NCI-H774 (cell line): ENCODE data around the gene AFAP1.

Source experiments
- DNase-seq: peaks from one replicate; lab custom pipeline; 2025; lab: John Stamatoyannopoulos, UW

AFAP1 gene

GRCh38 chr4:7863911-7864681, 75.6 kb downstream of the AFAP1 start:
- DNase-seq = no peak

DNA sequence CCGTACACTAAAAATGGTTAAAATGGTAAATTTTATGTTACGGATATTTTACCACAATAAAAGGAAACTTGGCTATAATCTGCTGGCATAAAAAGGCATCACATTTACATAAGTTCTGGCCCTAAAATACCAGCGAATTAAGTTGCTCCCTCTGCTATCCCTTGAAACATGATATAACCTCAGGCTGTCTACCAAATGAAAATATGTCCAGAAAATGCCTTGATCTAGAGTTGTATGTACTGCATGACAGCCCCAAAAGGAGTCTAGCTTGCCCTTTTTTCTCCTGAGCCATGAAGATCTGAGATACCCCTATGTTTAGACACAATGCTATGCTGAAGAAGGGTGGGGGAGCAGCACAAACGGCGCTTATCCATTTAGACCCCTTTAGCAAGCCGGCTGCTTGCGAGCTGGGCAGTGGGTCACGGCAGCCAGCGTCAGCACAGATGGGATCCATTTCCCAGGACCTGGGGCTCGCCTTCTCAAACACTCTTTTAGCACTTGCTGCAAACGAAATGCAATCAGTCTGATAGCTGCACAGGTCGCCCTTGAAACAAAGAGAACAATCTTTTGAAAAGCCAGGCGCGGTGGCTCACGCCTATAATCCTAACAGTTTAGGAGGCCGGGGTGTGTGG, 77.0 kb downstream of the AFAP1 start:
- DNase-seq = no peak

DNA sequence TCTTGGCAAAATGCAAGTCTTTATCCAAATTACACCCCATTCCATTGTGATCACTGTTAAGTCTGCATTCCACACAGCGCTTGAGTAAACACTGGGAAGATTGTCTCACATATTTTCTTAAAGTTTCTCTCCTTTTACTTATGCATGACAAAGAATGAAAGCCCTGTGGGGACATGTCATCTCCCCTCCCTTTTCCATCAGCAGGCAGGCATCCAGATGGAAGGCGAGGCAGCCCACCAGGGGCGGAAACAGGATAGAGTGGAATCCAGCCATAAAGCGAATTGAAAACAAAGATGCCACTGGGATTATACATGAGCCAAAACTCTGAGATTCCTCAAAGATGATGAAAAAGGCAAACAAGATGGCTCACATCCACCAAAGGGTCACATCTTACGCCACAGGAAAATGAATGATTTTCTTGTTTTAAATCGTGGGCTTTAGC, 78.2 kb downstream of the AFAP1 start:
- DNase-seq = no peak

GRCh38 chr4:7860600-7861163, 79.0 kb downstream of the AFAP1 start:
- no peak for DNase-seq

DNA sequence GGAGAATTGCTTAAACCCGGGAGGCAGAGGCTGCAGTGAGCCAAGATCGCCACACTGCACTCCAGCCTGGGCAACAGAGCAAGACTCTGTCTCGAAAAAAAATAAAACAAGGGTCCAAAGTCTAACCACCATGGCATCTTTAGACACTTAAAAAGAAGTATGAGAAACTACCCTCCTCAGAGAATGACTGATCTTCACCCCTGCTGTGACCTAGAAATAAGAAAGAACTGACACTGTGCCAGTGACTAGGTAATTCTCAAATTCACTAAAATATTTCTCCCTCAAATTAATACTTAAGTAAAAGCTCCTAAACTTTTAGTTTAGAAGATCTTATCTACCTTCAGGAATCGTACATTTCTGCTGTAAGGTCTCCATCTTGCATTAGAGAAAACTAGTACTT, 80.3 kb downstream of the AFAP1 start:
- no peak for DNase-seq

DNA sequence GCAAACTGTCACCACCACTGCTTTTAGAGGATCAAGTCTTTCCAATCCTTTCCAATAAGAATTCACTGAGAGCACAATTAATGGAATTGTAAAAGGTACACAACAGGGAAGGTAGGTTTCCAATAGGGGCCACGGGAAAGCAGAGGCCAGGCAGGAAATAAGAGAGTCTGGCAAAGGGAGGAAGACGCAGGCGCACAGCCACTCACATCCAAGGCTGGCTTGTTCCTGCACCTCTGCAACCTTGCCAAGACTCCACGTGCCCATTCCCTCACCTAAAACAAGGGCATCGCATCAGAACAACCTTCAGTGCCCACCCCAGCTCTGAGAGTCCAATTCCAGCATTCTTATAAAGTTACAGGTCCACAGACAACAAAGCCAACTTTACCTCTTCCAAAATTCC, 81.2 kb downstream of the AFAP1 start:
- DNase-seq = no peak

GRCh38 chr4:7857993-7858392, 81.7 kb downstream of the AFAP1 start:
- no peak for DNase-seq

- DNase-seq = no peak
Observed at GRCh38 chr4:7857238-7857701, 82.4 kb downstream of the AFAP1 start.

DNA sequence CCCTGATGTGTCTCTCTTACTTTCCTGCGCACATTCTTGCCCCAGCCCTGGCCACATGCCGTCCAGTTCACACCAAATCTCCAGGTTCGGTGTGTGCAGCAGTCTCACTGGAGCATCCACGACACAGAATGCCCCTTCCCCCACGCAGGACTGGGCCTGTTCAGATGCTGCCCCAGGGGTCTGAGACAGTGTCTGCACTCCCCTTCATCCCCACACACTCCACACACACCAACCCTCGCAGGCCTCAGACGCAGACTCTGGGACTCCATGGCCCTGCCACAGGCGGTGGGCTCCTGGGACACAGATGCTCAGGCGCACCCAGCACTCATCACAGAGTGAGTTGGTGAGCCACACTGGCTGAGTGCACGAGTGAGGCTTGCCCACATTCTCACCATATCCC, 83.9 kb downstream of the AFAP1 start:
- DNase-seq = no peak

- no peak for DNase-seq
Observed at GRCh38 chr4:7854697-7855370, 84.8 kb downstream of the AFAP1 start.

- no peak for DNase-seq
Observed at GRCh38 chr4:7854216-7854615, 85.4 kb downstream of the AFAP1 start.

DNA sequence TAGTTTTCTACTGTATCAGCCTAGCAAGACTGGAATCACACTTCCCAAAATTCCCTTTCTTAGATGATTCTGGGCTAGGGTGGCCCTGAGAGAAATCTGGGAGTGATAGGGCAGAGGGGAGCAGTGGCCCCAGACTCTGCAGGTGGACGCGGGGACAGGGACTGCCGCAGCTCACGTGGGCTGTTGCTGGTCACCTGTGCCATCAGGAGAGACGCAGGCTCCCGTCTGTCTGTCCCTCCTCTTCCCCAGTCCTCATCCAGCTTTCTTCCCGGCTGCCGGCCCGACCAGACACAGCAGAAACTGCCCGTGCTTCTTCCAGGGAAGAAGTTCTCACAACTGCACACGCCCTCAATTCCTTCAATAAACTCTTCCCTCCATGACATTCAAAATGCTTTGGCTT, 86.4 kb downstream of the AFAP1 start:
- no peak for DNase-seq

DNA sequence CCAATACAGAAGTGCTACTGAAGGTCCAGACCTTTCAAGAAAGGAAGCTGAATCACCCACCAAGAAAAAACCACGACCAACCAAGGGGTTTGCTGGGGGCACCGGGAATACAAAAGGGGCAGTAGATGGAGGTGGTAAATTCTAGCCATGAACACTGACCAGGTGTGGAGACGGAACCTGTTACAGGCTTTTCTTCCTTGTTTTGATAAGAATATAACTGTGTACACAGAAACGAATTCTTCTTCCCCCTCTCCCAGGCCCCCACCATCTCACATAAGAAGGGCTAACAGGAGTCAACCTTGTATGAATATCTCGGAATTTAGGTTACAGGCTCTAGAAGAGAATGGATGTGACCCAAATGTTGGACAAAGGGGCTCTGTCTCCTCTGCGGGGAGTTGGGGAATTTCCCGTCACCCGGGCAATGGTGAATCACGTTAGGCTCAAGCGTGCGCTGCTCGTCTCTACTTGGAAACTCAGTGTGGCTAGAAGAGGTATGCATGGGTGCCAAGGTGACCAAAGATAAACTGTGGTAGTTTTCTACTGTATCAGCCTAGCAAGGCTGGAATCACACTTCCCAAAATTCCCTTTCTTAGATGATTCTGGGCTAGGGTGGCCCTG, 87.0 kb downstream of the AFAP1 start:
- DNase-seq = no peak

GRCh38 chr4:7850489-7850888, 89.2 kb downstream of the AFAP1 start:
- DNase-seq = no peak

DNA sequence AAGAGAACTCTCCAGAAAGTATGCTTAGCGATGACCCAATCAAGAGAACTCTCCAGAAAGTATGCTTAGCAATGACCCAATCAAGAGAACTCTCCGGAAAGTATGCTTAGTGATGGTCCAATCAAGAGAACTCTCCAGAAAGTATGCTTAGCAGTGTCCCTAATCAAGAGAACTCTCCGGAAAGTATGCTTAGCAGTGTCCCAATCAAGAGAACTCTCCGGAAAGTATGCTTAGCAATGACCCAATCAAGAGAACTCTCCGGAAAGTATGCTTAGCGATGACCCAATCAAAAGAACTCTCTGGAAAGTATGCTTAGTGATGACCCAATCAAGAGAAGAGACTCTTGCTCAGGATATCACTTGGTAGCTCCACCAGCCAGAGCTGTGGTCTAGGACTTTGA, 92.5 kb downstream of the AFAP1 start:
- DNase-seq = no peak

- DNase-seq = no peak
Observed at GRCh38 chr4:7845493-7846128, 94.0 kb downstream of the AFAP1 start.

- no peak for DNase-seq
Observed at GRCh38 chr4:7844594-7844991, 95.1 kb downstream of the AFAP1 start.

DNA sequence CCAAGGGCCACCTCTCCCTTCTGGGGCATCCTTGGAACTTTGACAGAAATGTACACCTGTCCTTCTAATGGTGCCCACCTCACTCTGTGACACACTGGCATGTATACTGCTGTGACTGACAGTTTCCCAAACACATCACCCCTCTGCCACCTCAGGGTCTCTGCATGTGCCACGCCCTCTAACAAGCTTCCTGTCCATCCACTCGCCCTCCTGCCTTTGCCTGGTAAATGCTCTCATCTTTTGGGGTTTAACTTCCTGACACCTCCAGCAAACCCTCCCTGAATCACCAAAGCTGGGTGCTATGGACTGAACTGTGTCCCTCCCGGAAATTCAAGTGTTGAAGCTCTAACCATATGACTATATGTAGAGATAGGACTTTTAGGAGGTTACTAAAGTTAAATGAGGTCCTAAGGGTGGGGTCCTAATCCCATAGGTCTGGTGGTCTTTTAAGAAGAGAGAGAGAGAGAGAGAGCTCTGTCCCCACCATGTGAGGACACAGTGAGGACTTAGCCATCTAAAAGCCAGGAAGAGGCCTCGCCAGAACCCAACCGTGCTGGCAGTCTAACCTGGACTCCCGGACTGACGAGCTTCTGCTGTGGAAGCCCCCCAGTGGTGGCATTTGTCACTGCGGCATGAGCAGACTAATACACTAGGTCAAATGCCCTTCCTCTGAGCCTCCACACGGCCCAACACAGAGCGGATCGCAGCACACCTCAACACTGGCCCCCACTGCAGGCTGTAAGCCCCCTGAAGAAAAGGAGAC, 95.6 kb downstream of the AFAP1 start:
- no peak for DNase-seq

GRCh38 chr4:7842384-7843279, 97.0 kb downstream of the AFAP1 start:
- DNase-seq = no peak

DNA sequence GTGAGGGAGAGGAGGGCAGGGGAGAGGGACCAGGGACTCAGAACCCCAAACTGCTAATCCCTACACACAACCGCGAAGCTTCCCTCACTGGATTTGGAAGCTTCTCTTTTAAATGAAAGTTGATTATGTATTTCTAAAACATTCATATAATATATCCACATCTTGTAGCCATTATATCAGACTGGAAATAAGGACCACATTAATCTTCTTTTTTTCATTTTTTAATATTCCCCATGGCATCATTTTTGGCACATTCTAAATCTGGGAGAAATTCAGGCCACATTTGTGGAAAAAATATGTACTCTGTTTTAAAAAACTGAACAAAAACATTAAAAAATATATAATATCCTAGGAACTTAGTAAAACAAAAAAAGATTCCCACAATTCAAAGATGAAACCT, 97.8 kb downstream of the AFAP1 start:
- DNase-seq = no peak
